HG02678 (cell line): ENCODE results near the gene SLC25A38.
A peak's percentile ranks its signal among the peaks of the same experiment; 100 is the strongest.
"Not testable (repeated sequence)": the region's sequence is repeated elsewhere in the genome, so short reads cannot be mapped to it uniquely, and the experiment has no call there.

Experiments
- ATAC-seq: cut with Tn5 transposase; IDR thresholded peaks from one replicate; pipeline ENCODE4 v1.9.1; 2021; ENCODE audit warnings: mild to moderate bottlenecking, moderate library complexity; ENCODE audit not compliant: unreplicated experiment

Gene SLC25A38

GRCh38 chr3:39406368-39407258 lies 23.4 kb downstream of the SLC25A38 start, which contains the start of gene RPSA:
Gene RPSA, plus strand, starts transcription at chr3:39406720. Its CDS starts 934 bp downstream, at chr3:39407654.
- ATAC-seq, result peak; percentile 92

- ATAC-seq, result no peak
Measured at GRCh38 chr3:39407259-39407629, 24.1 kb downstream of the SLC25A38 start.

GRCh38 chr3:39407773-39408492 lies 24.8 kb downstream of the SLC25A38 start:
- no peak for ATAC-seq

DNA sequence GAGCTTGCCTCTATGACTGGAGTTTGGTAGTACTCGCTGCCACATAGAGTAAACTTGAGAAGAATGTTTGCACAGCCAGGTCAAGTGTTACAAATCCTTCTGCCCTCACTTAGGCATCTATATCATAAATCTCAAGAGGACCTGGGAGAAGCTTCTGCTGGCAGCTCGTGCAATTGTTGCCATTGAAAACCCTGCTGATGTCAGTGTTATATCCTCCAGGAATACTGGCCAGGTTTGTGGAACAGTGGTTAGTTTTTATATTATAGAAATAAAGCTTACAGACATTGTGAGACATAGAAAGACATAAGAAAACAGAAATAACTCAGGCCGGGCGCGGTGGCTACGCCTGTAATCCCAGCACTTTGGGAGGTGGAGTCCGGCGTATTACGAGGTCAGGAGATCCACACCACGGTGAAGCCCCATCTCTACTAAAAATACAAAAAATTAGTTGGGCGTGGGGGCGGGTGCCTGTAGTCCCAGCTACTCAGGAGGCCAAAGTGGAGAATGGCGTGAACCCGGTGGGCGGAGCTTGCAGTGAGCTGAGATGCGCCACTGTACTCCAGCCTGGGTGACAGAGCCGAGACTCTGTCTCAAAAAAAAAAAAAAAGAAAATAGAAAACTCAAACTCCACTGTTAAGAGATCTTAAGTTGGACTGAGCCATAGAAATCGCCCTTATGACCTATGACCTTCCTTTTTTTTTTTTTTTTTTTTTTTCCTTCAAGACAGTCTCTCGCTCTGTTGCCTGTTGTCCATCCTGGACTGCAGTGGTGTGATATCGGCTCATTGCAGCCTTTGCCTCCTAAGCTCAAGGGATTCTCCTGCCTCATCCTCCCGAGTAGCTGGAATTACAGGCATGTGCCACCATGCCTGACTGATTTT lies 25.6 kb downstream of the SLC25A38 start:
- no peak for ATAC-seq

GRCh38 chr3:39409514-39410136 lies 26.5 kb downstream of the SLC25A38 start:
- no peak for ATAC-seq

DNA sequence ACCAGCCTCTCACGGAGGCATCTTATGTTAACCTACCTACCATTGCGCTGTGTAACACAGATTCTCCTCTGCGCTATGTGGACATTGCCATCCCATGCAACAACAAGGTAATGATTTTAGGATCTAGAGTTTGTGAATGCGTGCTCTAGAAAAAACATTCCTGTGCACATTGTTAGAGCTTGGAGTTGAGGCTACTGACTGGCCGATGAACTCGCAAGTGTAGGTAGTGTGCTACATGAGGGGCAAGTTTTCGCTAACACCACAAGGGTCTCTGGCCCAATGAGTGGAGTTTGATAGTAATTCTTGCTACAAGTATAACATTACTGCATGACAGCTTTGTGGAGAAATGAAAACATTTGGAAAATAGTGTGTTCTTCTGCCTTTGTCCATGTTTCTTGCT lies 27.7 kb downstream of the SLC25A38 start:
- no peak for ATAC-seq

GRCh38 chr3:39412668-39413260 lies 29.6 kb downstream of the SLC25A38 start:
- ATAC-seq, result no peak

DNA sequence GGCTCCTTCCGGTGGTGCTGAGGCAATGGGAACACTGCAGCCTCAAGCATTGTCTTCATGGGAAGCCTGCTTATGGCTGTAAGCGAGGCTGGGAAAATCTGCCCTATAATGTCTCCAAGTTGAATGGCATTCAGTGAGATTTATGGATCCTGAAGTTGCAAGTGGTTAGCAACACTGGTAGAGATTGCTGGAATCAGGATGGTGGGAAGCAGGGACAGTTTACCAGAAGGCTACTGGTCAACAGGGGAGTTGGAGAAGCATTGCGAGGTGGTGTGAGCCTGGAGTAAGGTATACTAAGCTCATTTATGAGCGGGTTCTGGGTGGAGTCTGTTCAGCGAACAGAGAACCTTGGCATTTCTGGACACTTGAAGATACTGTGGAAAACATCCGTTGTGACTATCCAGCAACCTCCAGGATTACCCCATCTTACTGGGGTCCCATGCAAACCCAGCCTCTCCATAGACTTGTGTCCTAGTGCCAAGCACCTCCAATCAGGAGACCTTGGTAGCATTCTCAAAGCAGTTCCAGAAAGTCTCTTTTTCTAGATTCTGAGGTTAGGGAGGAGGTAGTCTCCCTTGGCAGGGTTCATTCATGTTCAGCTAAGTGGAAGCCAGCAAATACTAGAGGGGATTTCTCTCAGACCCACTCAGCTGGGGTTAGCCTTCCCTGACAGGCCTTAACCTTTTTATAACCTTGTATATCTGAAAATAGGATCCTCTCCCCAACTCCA lies 30.7 kb downstream of the SLC25A38 start:
- ATAC-seq, result no peak

- ATAC-seq, result no peak
Measured at GRCh38 chr3:39414421-39414907, 31.3 kb downstream of the SLC25A38 start.

- ATAC-seq, result not testable (repeated sequence)
Measured at GRCh38 chr3:39415302-39415701, 32.1 kb downstream of the SLC25A38 start.

- ATAC-seq, result no peak
Measured at GRCh38 chr3:39415983-39416382, 32.8 kb downstream of the SLC25A38 start.

GRCh38 chr3:39416998-39417397 lies 33.8 kb downstream of the SLC25A38 start:
- ATAC-seq, result not testable (repeated sequence)

- not testable (repeated sequence) for ATAC-seq
Measured at GRCh38 chr3:39418556-39419225, 35.5 kb downstream of the SLC25A38 start.

- ATAC-seq, result no peak
Measured at GRCh38 chr3:39419742-39420315, 36.7 kb downstream of the SLC25A38 start.

- ATAC-seq, result no peak
Measured at GRCh38 chr3:39420543-39420942, 37.4 kb downstream of the SLC25A38 start.

- ATAC-seq, result no peak
Measured at GRCh38 chr3:39423436-39423970, 40.3 kb downstream of the SLC25A38 start.

DNA sequence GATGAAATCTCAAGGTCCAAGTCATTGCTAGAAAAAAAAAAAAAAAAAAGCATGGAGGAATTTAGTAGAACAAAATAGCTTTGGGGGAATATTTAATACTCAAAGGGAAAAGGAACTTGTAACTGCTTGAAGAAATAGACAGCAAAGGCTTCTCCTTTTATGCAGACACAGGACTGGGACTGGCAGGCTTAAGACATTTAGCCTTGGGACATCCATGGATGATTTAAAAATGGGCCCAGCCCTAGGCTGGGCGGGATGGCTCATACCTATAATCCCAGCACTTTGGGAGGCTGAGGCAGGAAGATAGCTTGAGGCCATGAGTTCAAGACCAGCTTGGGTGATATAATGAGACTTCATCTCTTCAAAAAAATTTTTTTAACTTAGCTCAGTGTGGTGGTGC lies 43.1 kb downstream of the SLC25A38 start:
- ATAC-seq, result no peak

- ATAC-seq, result no peak
Measured at GRCh38 chr3:39427506-39427905, 44.3 kb downstream of the SLC25A38 start.
